NCI-H146 treated with DMSO at 0.1 percent for 48 hours (cell line): ENCODE results near the gene ADAT3.

Experiments used
- DNase-seq: peaks from one replicate; lab custom pipeline; 2025; ENCODE audit not compliant: unreplicated experiment; lab: John Stamatoyannopoulos, UW

The ADAT3 gene

DNA sequence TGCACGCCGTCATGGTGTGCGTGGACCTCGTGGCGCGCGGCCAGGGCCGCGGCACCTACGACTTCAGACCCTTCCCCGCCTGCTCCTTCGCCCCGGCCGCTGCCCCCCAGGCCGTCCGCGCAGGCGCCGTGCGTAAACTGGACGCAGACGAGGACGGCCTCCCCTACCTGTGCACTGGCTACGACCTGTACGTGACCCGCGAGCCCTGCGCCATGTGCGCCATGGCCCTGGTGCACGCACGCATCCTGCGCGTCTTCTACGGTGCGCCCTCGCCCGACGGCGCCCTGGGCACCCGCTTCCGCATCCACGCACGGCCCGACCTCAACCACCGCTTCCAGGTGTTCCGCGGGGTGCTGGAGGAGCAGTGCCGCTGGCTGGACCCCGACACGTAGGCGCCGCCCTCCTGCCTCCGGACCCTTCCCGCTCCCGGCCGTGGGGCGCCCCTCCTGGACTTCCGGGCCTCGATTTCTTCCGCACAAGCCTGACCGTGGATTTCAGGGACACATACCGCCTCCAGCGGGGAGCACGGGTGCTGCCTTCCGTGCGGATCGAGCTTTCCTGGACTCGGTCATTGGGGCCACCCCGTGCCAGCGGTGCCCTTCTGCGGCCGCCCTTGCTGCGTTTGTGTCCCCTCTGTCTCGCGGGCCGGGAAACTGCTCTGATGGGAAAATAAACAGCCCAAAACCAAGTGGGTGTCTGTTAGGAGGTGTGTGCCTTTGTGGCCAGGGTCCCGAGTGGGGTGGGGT, 7.7 kb downstream of the ADAT3 start:
- DNase-seq, result no peak

DNA sequence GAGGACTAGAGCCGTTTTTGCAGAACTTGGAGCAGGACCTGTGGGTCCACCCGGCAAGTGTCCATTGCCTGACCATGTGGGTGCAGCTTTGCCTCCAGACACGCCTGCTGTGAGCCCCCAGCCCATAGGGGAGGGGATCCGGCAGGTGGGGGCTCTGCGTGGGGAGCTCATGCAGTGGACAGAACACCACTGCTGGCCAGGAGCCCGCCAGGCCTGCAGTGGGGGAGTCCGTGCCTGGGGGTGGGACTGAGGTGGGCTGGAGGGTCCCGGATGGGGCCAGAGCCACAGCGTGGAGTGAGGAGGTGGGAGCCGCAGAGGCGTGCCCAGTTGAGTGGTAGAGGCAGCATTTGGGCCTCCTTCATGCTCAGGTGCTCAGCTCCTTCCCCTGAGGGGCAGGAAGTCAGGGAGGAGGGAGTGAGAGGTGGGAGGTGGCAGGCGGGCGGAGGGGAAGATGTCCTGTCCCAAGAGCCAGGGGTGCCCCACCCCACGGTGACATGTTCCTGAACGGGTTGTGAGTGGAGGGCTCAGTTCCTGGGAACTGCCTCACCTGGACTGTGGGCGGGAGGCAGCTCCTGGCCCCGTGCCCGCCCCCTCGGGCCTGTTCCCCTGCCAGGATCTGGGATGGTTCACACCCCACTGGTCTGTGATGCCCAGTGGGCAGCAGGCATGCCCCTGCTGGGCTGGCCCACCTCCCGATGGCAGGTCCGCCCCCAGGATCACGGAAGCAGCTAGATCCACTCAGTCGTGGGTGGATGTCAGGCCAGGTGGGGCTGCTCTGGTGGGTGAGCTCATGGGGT, 8.8 kb downstream of the ADAT3 start:
- no peak for DNase-seq

DNA sequence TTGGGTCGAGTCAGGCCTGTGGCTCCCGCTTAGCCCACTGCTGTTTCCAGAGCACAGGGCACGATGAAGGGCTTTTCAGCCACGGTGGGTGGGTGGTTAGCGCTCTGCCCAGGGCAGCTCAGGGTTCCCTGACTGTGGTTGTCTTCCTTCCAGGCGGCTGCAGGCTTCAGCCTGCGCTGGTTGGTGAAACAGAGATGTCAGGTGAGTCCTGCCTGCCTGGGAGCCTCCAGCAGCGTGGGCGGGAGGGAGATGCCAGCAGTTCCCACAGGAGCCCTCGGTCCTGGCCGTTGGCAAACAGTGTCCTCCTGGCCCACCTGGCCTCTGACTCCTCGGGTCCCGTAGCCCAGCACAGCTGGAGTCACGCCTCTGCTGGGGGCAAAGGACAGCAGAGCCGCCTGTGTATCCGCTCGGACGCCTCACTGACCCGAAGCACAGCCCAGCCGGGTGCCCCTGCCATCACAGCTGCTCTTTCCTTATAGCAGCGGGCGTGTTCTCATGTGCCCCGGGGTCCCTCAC, 9.7 kb downstream of the ADAT3 start:
- no peak for DNase-seq

DNA sequence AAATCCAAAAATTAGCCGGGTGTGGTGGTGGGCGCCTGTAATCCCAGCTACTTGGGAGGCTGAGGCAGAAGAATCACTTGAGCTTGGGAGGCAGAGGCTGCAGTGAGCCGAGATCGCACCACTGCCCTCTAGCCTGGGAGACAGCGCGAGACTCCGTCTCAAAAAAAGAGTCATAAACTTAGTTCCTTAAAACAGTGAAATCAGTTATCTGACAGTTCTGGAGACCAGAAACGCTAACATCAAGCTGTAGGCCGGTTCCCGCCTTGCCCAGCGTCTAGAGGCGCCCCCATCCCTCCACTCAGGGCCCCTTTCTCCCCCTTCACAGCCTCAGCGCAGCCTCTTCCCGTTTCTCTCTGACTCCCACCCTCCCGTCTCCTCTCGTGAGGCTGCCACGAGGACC, 11.9 kb downstream of the ADAT3 start:
- DNase-seq, result no peak

DNA sequence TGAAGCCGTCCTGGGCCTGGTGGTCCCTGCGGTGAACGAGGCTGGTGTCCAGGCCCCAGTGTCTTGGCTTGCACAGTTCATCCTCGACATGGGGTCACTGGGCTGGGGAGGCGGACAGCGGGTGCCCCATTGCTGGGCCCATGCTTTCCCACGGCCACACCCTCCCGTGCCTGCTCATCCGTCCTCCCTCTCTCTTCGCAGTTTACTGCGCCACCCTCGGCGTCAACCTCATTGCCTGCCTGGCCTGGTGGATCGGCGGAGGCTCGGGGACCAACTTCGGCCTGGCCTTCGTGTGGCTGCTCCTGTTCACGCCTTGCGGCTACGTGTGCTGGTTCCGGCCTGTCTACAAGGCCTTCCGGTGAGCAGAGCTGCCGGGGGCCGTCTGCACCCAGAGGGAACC, 12.7 kb downstream of the ADAT3 start:
- no peak for DNase-seq

DNA sequence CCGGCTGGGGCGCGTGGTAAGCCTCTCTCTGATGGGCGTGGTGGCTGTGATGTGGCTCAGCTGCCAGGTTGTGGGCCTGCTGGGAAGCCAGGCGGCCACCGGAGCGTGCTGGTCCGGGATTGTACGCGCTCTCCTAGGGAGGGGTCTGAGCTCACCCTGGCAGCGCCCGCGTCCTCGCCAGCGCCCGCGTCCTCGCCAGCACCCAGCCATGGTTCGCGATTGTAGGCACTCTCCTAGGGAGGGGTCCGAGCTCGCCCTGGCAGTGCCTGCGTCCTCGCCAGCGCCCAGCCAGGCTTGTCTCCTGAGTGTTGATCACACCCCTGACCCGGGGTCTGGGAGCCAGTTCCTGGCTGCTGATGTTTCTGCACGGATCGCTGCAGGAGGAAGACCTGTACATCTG, 13.8 kb downstream of the ADAT3 start:
- DNase-seq, result no peak

DNA sequence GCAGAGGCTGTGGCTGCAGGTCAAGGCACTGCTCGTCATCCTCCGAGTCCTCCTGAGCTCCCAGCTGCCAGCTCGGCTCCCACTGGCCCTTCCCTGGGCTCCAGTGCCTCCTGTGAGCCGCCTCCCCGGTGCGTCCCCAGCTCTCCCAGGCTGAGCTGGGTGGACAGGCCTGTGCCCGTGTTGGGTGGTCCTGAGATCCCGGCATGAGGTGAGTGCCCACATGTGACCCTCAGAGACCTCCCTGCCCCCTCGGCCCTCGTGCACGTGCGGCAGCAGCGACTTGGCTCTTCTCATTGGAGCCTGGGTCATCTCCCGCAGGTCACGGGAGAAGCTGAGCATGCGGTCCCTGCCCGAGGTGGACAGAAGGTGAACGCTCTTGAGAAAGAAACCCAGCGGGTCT, 15.4 kb downstream of the ADAT3 start:
- DNase-seq, result no peak

DNA sequence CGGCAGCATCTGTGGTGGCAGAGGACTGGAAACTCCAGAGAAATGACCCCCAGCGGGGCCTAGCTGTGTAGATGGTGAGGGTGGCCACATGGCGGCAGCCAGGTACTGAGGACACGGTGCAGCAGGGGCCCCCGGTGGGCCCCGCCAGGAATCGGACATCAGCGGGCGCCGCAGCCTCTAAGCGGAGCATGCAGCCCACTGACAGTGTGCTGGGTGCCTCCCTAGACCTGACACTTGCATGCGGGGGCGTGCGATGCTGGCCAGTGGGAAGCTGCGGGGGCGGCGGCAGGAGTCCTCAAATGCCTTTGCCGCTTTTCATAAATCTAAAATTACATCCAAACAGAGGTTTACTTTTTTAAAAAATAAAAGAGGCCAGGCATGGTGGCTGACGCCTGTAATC, 16.1 kb downstream of the ADAT3 start:
- DNase-seq, result no peak

DNA sequence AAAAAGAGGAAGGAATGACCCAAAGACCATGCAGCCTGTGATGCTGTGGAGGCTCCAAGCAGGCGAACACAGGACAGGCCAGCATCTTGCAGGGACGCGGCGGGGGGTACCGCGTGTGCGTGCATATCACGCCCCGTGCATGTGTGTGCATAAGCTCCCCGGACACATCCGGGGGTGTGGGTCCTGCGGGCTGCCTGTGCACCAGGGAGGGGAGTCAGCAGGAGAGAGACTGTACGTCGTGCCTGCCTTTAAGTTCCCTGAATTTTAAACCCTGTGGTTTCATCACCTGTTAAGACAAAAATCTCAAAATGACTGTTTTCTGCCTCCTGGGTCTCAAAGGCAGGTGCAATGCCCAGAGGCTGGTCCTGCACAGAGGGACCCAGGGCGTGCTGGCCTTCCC, 16.6 kb downstream of the ADAT3 start:
- no peak for DNase-seq

DNA sequence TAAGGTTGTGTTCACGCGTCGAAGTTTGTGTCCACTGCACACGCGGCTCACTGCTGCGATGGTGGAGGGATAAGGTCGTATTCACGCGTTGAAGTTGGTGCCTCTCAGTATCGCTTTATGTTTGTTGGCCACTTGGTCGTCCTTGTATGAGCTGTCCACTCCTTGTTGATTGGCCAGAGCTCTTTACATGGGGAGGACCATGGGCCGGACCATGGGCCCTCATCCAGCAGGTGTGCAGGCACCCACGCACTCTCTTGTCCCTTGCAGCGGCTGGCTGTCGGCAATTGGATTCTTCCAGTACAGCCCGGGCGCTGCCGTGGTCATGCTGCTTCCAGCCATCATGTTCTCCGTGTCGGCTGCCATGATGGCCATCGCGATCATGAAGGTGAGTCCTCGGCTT, 17.6 kb downstream of the ADAT3 start:
- no peak for DNase-seq

DNA sequence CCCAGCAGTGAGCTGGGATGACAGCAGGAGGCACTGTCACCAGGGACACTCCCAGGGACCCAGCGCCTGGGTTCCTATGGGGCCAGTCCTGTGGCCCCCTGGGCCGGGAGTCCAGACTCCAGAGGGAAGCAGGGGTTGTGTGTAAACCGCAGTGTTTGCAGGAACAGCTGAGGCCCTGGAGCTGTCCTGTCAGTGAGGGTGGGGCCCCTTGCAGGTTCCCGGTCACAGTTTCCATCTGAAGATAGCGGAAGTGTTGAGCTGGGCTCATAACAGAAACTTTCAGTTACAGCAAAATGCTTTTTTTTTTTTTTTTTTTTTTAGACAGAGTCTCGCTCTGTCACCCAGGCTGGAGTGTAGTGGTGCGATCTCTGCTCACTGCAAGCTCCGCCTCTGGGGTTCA, 18.1 kb downstream of the ADAT3 start:
- DNase-seq, result no peak

DNA sequence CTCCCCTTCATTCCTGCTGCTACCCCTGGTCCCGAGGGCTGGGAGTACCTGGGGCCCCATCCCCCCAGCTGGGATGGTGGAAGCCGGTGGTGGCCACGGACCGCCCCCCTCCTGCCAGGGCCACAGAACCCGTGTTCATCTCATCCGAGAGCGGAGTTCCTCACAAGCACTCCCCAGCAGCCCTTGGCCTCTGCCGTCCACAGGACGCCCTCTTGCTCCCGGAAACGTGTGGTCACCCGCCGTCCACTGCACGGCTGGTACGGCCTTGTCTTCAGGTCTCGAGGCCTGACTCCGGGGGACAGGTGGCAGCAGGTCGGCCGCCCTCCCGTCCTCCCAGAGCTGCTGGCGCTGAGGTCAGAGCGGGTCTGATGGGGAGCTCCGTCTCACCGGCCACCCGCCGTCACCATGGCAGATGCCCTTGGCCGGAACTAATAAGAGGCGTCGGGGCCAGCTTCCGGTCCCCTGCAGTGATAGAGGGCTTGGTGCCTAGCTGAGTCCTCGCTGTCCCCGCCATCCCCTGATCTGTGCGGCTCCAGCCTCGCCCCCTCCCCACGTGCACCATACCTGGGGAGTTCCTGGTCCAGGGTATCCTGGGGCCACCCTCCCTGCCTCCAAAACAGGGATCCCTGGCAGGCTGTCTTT, 19.2 kb downstream of the ADAT3 start:
- no peak for DNase-seq

DNA sequence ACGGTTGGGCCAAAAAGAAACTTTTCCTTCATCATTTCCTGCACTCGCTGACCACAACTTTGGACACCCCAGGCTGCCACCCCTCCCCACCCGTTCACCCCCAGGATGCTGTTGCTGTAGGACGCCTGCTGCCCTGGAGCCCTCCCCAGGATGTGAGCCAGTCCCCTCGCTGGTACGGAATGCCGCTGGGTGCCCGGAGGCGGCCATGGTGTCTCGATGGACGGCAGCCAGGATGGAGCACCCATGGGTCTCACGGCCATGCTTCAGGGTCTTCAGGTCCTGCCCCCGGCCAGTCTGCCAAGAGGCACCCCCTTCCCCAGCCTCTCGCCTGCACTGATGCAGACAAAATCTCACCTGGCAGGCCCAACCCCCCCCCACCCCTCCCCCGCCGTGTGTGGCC, 20.3 kb downstream of the ADAT3 start:
- DNase-seq, result no peak

DNA sequence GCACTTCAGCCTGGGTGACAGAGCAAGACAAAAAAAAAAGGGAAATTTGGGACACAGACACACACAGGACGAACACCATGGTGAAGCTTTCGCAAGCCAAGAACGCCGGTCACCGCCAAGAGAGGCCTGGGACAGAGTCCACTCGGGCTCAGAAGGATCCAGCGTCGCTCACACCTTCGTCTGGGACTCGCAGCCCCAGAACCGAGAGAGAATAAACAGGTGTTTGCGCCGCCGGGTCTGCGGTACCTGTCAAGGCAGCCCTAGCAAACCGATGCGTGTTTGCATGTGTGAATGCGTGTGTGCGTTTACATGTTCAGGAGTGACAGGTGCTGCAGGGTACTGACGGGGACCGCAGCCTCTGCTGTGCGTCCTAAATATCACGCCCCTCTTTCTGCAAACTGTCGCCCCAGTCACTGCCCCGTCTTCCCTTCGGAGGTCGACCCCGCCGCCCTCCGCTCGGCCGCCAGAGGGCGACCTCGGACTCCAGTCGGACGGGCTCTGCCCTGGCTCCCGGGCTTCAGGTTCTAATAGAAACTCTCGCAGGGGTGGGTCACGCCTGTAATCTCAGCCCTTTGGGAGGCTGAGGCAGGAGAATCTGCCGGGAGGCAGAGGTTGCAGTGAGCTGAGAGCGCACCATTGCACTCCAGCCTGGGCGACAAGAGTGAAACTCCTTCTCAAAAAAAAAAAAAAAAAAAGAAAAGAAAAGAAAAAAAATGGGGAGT, 24.0 kb downstream of the ADAT3 start:
- peak; percentile 11 for DNase-seq

DNA sequence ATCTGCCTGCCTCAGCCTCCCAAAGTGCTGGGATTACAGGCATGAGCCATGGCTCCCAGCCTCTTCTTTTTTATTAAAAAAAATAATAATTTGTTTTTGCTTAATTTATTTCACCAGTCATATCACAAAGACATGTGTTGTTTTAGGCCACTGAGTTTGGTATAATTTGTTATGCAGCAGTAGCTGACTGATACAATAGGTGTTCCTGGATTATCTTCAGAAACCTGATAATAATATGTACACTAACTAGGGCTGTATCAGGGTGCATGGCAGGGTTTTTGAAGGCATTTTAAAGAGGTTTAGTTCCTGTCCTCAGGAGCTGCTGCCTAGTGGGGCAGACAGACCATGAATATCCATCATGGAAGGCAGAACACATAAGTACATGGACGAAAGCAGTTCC, 26.2 kb downstream of the ADAT3 start:
- DNase-seq, result no peak

DNA sequence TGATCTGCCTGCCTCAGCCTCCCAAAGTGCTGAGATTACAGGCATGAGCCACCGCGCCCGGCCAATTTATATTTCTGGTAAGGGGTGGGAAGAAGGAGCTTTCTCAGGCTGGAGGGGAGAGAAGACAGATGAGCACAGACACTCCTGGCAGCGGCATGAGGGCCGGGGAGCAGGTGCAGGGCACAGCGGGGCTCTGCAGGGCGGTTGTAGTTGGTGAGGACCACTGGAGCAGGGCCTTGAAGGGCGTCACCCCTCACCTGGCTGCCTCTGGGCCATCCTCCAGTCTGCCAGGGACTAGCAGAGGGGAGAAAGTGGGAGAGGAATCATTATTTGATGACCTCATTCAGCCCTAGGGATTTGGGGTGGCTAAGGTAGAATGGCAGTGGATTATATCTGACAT, 27.2 kb downstream of the ADAT3 start:
- DNase-seq, result no peak

DNA sequence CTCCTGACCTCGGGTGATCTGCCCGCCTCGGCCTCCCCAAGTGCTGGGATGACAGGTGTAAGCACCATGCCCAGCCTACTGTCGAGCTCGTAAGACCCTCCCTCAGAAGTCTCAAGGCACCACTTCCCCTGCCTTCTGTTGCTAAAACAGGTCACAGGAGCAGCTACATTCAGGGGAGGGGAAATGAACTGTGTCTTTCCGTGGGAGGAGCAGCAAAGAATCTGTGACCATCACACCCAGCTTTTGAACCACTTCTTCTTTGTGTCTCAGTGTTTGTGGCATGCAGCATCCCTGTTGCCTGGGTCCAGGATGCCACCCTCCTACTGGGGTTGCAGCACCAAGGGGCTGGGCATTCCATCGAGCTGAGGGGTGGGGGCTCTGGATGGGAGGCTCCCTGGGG, 28.0 kb downstream of the ADAT3 start:
- DNase-seq, result no peak

DNA sequence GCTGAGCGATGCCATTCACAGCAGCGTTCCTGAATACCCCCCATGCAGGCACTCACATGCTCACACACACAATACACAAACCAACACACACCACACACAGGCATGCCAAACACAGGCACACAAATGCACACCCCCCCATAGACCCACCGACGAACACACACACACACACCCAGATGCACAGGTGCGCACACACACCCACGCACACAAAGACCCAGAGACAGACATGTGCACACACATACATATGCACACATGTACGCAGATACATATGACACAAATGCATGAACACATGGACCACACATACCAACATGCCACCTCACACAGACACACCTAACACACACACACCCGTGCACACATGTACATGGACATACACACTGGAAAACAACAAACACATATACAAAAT, 28.7 kb downstream of the ADAT3 start:
- no peak for DNase-seq

DNA sequence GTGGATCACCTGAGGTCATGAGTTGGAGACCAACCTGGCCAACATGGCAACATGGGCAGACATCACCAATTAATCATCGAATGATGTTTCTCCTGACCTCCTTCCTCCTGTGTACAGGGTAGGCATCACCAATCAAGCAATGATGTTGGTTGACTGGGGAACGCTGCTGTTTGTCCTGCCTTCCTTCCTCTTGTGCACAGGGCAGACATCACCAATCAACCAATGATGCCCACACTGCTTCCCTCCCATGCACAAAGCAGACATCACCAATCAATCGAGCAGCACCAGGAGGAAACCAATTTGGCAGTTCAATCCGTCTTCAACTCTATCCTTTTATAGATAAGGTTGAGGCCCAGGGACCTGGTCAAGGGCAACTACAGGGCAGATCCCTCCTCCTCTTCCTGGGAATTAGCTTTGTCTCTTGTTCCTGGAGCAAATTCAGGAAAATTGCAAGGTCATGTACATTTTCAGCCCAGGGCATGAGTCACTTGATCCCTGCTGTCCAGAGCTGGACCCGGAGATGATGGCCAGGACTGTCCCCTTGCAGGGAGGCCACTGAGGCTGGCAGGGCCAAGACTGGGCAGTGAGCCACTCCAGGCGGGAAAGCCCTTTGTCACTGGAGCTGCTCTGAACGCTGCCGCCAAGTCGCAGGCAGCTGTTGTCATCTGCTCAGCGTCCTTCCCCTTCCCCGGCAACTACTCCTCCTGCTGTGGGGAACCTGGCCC, 30.4 kb downstream of the ADAT3 start:
- no peak for DNase-seq

DNA sequence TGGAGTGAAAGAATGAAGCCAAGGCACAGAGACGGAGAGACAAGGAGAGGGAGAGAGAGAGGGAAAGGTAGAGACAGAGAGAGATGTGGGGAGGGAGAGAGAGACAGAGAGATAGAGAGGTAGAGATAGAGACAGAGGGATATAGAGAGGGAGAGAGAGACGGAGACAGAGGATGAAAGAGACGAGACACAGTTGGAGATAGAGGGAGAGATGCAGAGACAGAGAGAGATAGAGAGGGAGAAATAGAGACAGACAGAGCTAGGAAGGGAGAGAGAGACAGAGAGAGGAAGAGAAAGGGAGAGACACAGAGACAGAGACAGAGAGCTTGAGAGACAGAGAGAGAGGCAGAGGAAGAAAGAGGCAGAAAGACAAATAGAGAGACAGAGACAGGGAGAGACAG, 31.2 kb downstream of the ADAT3 start:
- no peak for DNase-seq
